Fibroblast of pulmonary artery (primary cell): ENCODE measurements around the gene RASAL2.
A peak's percentile ranks its signal among the peaks of the same experiment; 100 is the strongest.

Experiments used
- DNase-seq: peaks from one replicate; pipeline ENCODE4 v3.0.0-alpha.2; 2010; ENCODE audit warnings: low read depth
- H3K4me3 ChIP-seq: replicated peaks from 2 replicates; pipeline ENCODE4 v1.5.1; 2011; ENCODE audit warnings: low read depth, mild to moderate bottlenecking, control low read depth, low read length, moderate library complexity
- TF ChIP-seq, protein P1 (sequence below): IDR thresholded peaks from 2 replicates; pipeline ENCODE4 v1.5.1; 2011; ENCODE audit warnings: mild to moderate bottlenecking, control low read depth, low read length, inconsistent platforms; ENCODE audit errors: missing control alignments

RASAL2 gene

GRCh38 chr1:178275049-178275448 lies 181.1 kb downstream of the RASAL2 start:
- H3K4me3 ChIP-seq: no peak overlapping the region
- DNase-seq: no peak
- TF ChIP-seq, protein P1, sequence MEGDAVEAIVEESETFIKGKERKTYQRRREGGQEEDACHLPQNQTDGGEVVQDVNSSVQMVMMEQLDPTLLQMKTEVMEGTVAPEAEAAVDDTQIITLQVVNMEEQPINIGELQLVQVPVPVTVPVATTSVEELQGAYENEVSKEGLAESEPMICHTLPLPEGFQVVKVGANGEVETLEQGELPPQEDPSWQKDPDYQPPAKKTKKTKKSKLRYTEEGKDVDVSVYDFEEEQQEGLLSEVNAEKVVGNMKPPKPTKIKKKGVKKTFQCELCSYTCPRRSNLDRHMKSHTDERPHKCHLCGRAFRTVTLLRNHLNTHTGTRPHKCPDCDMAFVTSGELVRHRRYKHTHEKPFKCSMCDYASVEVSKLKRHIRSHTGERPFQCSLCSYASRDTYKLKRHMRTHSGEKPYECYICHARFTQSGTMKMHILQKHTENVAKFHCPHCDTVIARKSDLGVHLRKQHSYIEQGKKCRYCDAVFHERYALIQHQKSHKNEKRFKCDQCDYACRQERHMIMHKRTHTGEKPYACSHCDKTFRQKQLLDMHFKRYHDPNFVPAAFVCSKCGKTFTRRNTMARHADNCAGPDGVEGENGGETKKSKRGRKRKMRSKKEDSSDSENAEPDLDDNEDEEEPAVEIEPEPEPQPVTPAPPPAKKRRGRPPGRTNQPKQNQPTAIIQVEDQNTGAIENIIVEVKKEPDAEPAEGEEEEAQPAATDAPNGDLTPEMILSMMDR: no peak

DNA sequence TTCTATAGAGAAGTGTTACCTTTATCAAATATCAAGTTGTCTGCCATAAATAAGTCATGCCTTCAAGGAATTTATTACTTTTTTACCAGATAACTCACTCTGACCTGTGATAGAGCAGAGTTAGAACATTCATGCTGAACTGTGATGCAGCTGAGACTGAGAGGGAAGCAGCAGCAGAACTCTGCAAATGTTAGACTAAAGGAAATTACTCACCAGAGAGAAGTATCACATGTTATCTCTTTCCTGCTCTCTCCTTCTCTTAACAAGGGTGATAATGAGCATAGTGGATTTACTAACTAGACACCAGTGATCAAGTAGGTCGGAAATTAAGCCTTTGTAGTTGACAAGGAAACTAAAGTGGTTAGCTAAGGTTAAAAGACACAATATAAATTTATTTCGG lies 181.6 kb downstream of the RASAL2 start:
- DNase-seq: peak; percentile 28
- H3K4me3 ChIP-seq: no peak overlapping the region
- TF ChIP-seq, protein P1: no peak

DNA sequence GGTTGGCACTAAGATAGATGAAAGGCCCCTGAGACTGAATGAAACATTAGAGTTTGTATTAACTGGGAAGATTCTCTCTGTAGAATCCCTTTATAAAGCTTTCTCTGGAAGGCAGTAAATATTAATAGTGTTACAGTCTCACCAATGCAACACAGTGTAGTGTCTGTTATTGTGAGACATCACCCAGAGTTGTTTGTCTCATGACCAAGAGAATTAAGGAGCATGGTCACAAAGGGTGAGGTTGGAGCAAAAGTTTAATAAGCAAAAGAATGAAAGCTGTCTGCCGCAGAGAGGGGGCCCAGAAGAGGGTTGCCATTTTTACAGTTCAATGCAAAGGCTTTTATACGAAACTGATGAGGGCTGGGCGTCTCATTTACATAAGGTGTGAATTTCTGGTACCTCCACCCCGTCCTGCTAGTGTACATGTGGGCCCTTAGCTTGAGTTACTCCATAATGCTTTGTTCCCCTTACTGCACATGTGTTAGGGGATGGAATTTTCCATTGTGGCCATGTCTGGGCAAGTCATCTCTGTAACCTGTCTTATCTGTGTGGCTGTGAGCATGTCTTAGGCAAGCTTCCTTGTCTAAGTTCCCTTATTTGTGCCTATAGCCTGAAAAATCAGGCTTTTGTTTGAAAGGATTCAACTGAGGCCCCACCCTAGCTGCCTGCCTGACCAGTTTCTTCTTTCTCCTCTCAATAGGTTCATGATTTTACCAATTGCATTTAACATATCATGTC lies 184.1 kb downstream of the RASAL2 start:
- TF ChIP-seq, protein P1: no peak
- H3K4me3 ChIP-seq: no peak overlapping the region
- DNase-seq: peak; percentile 32

GRCh38 chr1:178278916-178279686 lies 185.2 kb downstream of the RASAL2 start:
- DNase-seq: no peak
- no peak overlapping the region for H3K4me3 ChIP-seq
- TF ChIP-seq, protein P1: no peak

- TF ChIP-seq, protein P1: peak; percentile 67
- DNase-seq: peak; percentile 87
- H3K4me3 ChIP-seq: no peak overlapping the region
These were observed 189.1 kb downstream of the RASAL2 start for GRCh38 chr1:178282949-178283367.

- H3K4me3 ChIP-seq: no peak overlapping the region
- TF ChIP-seq, protein P1: no peak
- DNase-seq: peak; percentile 86
These were observed 189.5 kb downstream of the RASAL2 start for GRCh38 chr1:178283409-178283808.
